GM23338 (cell line): Measurements from ENCODE around the gene SRD5A3. TPM values are rescaled to one million over a fixed set of nuclear protein-coding genes. Genes with fewer than 3 reads are reported as not detected.

Experiments used
- ATAC-seq: fragments of 200-7000 bp; cut with Tn5 transposase; 3 replicates; pipeline ENCODE4 v1.9.1; 2020
- DNase-seq: peaks from one replicate; pipeline ENCODE4 v3.0.0-alpha.2; 2015; ENCODE audit warnings: low spot score
- H2AFZ ChIP-seq: fragments of 200-600 bp; sonication (generic); 2 replicates; pipeline ENCODE4 v1.8.0; 2016; ENCODE audit warnings: antibody characterized with exemption, mild to moderate bottlenecking, moderate library complexity
- H3F3A ChIP-seq: fragments of 200-600 bp; sonication (generic); replicated peaks from 2 replicates; pipeline ENCODE4 v1.8.0; 2017; ENCODE audit warnings: antibody characterized with exemption, mixed run types, low read depth
- H3K27ac ChIP-seq: fragments of 200-600 bp; sonication (generic); 2 replicates; pipeline ENCODE4 v1.6.1; 2016; ENCODE audit warnings: low read depth
- H3K27me3 ChIP-seq: fragments of 200-600 bp; sonication (generic); 2 replicates; pipeline ENCODE4 v1.8.0; 2016; ENCODE audit warnings: mild to moderate bottlenecking, mixed run types, moderate library complexity; ENCODE audit not compliant: insufficient read depth
- H3K36me3 ChIP-seq: fragments of 200-600 bp; sonication (generic); 2 replicates; pipeline ENCODE4 v1.8.0; 2016; ENCODE audit warnings: mild to moderate bottlenecking; ENCODE audit not compliant: insufficient read depth
- H3K4me1 ChIP-seq: fragments of 200-600 bp; sonication (generic); 2 replicates; pipeline ENCODE4 v1.8.0; 2016; ENCODE audit warnings: mild to moderate bottlenecking, moderate library complexity; ENCODE audit not compliant: insufficient read depth
- H3K4me2 ChIP-seq: fragments of 200-600 bp; sonication (generic); 2 replicates; pipeline ENCODE4 v1.7.1; 2017; ENCODE audit warnings: mixed run types
- H3K4me3 ChIP-seq: fragments of 200-600 bp; sonication (generic); 2 replicates; pipeline ENCODE4 v1.6.1; 2016; ENCODE audit warnings: mixed run types
- H3K79me2 ChIP-seq: fragments of 200-600 bp; sonication (generic); replicated peaks from 2 replicates; pipeline ENCODE4 v1.8.0; 2017; ENCODE audit warnings: mild to moderate bottlenecking; ENCODE audit not compliant: insufficient read depth
- H3K9me2 ChIP-seq: fragments of 200-600 bp; sonication (generic); 2 replicates; pipeline ENCODE4 v1.8.0; 2017; ENCODE audit not compliant: insufficient read depth
- H4K20me1 ChIP-seq: fragments of 200-600 bp; sonication (generic); replicated peaks from 2 replicates; pipeline ENCODE4 v1.8.0; 2017; ENCODE audit warnings: mild to moderate bottlenecking; ENCODE audit not compliant: insufficient read depth
- H3K27ac Mint-ChIP-seq: 2 replicates; pipeline ENCODE4 v1.8.0; 2020; ENCODE audit warnings: inconsistent platforms, mild to moderate bottlenecking, moderate library complexity, mixed read lengths
- H3K27me3 Mint-ChIP-seq: 3 replicates; pipeline ENCODE4 v1.8.0; 2022; ENCODE audit warnings: low read depth, mild to moderate bottlenecking, moderate library complexity, mixed read lengths, inconsistent platforms; ENCODE audit not compliant: insufficient read depth, poor library complexity
- H3K36me3 Mint-ChIP-seq: 3 replicates; pipeline ENCODE4 v1.8.0; 2021; ENCODE audit warnings: low read depth, mild to moderate bottlenecking, inconsistent platforms, moderate library complexity, mixed read lengths
- H3K4me1 Mint-ChIP-seq: 3 replicates; pipeline ENCODE4 v1.8.0; 2020; ENCODE audit warnings: mild to moderate bottlenecking, inconsistent platforms, mixed read lengths
- H3K4me3 Mint-ChIP-seq: 3 replicates; pipeline ENCODE4 v1.8.0; 2021; ENCODE audit warnings: moderate library complexity, mild to moderate bottlenecking, inconsistent platforms, mixed read lengths
- H3K9me3 Mint-ChIP-seq: 3 replicates; pipeline ENCODE4 v1.8.0; 2020; ENCODE audit warnings: moderate library complexity, mild to moderate bottlenecking, inconsistent platforms, mixed read lengths
- CREB1 ChIP-seq: fragments of 250-450 bp; sonication (Bioruptor Pico); IDR thresholded peaks from 2 replicates; pipeline ENCODE4 v1.5.0; 2020; ENCODE audit warnings: low read depth, mild to moderate bottlenecking, moderate library complexity
- EZH2 ChIP-seq: fragments of 200-600 bp; sonication (generic); IDR thresholded peaks from one replicate; pipeline ENCODE4 v1.8.0; 2017; ENCODE audit warnings: antibody characterized with exemption, mild to moderate bottlenecking, low read depth; ENCODE audit not compliant: unreplicated experiment
- EZH2phosphoT487 ChIP-seq: fragments of 200-600 bp; sonication (generic); IDR thresholded peaks from one replicate; pipeline ENCODE4 v1.8.1; 2018; ENCODE audit warnings: antibody characterized with exemption; ENCODE audit not compliant: unreplicated experiment
- JUNB ChIP-seq: IDR thresholded peaks from one replicate; pipeline ENCODE4 v1.6.1; 2016; ENCODE audit warnings: antibody characterized with exemption; ENCODE audit not compliant: unreplicated experiment
- NANOG ChIP-seq: IDR thresholded peaks from 2 replicates; pipeline ENCODE4 v1.6.1; 2016; ENCODE audit warnings: antibody characterized with exemption, borderline replicate concordance
- POLR2AphosphoS5 ChIP-seq: IDR thresholded peaks from 2 replicates; pipeline ENCODE4 v1.6.1; 2016; ENCODE audit warnings: antibody characterized with exemption, low read depth
- REST ChIP-seq: IDR thresholded peaks from one replicate; pipeline ENCODE4 v1.6.1; 2018; ENCODE audit warnings: antibody characterized with exemption; ENCODE audit not compliant: unreplicated experiment
- STAT1 ChIP-seq: IDR thresholded peaks from one replicate; pipeline ENCODE4 v1.6.1; 2016; ENCODE audit warnings: antibody characterized with exemption; ENCODE audit not compliant: unreplicated experiment
- ZNF114 ChIP-seq: fragments of 250-450 bp; sonication (Bioruptor Pico); IDR thresholded peaks from 2 replicates; pipeline ENCODE4 v1.5.0; 2020; ENCODE audit warnings: mild to moderate bottlenecking, moderate library complexity
- ZNF331 ChIP-seq: fragments of 250-450 bp; sonication (Bioruptor Pico); IDR thresholded peaks from 2 replicates; pipeline ENCODE4 v1.5.0; 2020; ENCODE audit warnings: low read depth, mild to moderate bottlenecking, moderate library complexity
- polyA plus RNA-seq: library from polyadenylated mRNA; unstranded; fragments of >200 nt; fragmentation: Nextera tagmentation; extraction: Ambion mirVana; gene quantifications from 2 replicates; pipeline ENCODE4 v1.2.1, GENCODE V29; 2016
- total RNA-seq: library from RNA; depleted of rRNA; stranded (reverse); fragments of >200 nt; shearing (Covaris generic); gene quantifications from 2 replicates; pipeline ENCODE4 v1.2.3, GENCODE V29; 2014
- TF ChIP-seq, protein P1 (sequence below), 2 experiments: fragments of 200-600 bp in 1 of 2; sonication (generic) in 1 of 2; conservative IDR thresholded peaks; 2 replicates each; pipeline versions ENCODE4 v1.5.1 to v1.6.1; 2016 to 2017; ENCODE audit warnings: antibody characterized with exemption in 2 of 2, low read depth in 2 of 2, mild to moderate bottlenecking in 2 of 2, moderate library complexity in 1 of 2
- TF ChIP-seq, protein P2 (sequence below): fragments of 250-450 bp; sonication (Bioruptor Pico); IDR thresholded peaks from 2 replicates; pipeline ENCODE4 v1.5.0; 2020; ENCODE audit warnings: mild to moderate bottlenecking, moderate library complexity
- TF ChIP-seq, protein P3 (sequence below): IDR thresholded peaks from 2 replicates; pipeline ENCODE4 v1.6.1; 2016; ENCODE audit warnings: antibody characterized with exemption

SRD5A3 gene
- total and polyA plus RNA-seq, 2 experiments from 2014 or later = 23.0 to 49.9 TPM

DNA sequence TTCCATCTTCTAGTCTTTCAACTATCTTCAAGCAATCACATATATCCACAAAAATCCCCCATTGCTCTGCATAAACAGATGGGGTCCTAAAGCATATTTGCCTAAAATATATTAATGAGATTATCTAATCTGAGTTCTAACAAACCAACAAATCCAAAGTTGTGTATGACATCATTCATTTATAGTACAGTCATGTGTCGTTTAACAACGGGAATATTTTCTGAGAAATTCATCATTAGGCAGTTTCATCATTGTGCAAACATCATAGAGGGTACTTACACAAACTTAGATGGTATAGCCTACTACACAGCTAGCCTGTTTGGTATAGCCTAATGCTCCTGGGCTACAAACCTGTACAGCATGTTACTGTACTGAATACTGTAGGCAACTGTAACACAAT lies 38.0 kb upstream of the SRD5A3 start:
- Mint-ChIP-seq H3K27me3 (peaks cover 6% of the 10 kb centered on the region), H3K27ac (no peak overlapping the region), H3K4me1 (no peaks in the 10 kb centered on the region), H3K36me3 (peaks cover 2% of the 10 kb centered on the region; the same call in 1 of the 3 replicates), H3K9me3 (peaks cover 2% of the 10 kb centered on the region; the same call in 1 of the 3 replicates), H3K4me3 (no peak overlapping the region)
- H3K9me2 ChIP-seq = peaks cover 14% of the 10 kb centered on the region; the same call in 1 of the 2 replicates
- H3K27me3 ChIP-seq = no peaks in the 10 kb centered on the region
- no peak overlapping the region for H3K4me3 ChIP-seq
- TF ChIP-seq, protein P1, sequence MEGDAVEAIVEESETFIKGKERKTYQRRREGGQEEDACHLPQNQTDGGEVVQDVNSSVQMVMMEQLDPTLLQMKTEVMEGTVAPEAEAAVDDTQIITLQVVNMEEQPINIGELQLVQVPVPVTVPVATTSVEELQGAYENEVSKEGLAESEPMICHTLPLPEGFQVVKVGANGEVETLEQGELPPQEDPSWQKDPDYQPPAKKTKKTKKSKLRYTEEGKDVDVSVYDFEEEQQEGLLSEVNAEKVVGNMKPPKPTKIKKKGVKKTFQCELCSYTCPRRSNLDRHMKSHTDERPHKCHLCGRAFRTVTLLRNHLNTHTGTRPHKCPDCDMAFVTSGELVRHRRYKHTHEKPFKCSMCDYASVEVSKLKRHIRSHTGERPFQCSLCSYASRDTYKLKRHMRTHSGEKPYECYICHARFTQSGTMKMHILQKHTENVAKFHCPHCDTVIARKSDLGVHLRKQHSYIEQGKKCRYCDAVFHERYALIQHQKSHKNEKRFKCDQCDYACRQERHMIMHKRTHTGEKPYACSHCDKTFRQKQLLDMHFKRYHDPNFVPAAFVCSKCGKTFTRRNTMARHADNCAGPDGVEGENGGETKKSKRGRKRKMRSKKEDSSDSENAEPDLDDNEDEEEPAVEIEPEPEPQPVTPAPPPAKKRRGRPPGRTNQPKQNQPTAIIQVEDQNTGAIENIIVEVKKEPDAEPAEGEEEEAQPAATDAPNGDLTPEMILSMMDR (conservative IDR thresholded peaks at IDR 0.05; ENCODE audit: low read depth in 2 of 2) = no peak
- TF ChIP-seq, protein P2, sequence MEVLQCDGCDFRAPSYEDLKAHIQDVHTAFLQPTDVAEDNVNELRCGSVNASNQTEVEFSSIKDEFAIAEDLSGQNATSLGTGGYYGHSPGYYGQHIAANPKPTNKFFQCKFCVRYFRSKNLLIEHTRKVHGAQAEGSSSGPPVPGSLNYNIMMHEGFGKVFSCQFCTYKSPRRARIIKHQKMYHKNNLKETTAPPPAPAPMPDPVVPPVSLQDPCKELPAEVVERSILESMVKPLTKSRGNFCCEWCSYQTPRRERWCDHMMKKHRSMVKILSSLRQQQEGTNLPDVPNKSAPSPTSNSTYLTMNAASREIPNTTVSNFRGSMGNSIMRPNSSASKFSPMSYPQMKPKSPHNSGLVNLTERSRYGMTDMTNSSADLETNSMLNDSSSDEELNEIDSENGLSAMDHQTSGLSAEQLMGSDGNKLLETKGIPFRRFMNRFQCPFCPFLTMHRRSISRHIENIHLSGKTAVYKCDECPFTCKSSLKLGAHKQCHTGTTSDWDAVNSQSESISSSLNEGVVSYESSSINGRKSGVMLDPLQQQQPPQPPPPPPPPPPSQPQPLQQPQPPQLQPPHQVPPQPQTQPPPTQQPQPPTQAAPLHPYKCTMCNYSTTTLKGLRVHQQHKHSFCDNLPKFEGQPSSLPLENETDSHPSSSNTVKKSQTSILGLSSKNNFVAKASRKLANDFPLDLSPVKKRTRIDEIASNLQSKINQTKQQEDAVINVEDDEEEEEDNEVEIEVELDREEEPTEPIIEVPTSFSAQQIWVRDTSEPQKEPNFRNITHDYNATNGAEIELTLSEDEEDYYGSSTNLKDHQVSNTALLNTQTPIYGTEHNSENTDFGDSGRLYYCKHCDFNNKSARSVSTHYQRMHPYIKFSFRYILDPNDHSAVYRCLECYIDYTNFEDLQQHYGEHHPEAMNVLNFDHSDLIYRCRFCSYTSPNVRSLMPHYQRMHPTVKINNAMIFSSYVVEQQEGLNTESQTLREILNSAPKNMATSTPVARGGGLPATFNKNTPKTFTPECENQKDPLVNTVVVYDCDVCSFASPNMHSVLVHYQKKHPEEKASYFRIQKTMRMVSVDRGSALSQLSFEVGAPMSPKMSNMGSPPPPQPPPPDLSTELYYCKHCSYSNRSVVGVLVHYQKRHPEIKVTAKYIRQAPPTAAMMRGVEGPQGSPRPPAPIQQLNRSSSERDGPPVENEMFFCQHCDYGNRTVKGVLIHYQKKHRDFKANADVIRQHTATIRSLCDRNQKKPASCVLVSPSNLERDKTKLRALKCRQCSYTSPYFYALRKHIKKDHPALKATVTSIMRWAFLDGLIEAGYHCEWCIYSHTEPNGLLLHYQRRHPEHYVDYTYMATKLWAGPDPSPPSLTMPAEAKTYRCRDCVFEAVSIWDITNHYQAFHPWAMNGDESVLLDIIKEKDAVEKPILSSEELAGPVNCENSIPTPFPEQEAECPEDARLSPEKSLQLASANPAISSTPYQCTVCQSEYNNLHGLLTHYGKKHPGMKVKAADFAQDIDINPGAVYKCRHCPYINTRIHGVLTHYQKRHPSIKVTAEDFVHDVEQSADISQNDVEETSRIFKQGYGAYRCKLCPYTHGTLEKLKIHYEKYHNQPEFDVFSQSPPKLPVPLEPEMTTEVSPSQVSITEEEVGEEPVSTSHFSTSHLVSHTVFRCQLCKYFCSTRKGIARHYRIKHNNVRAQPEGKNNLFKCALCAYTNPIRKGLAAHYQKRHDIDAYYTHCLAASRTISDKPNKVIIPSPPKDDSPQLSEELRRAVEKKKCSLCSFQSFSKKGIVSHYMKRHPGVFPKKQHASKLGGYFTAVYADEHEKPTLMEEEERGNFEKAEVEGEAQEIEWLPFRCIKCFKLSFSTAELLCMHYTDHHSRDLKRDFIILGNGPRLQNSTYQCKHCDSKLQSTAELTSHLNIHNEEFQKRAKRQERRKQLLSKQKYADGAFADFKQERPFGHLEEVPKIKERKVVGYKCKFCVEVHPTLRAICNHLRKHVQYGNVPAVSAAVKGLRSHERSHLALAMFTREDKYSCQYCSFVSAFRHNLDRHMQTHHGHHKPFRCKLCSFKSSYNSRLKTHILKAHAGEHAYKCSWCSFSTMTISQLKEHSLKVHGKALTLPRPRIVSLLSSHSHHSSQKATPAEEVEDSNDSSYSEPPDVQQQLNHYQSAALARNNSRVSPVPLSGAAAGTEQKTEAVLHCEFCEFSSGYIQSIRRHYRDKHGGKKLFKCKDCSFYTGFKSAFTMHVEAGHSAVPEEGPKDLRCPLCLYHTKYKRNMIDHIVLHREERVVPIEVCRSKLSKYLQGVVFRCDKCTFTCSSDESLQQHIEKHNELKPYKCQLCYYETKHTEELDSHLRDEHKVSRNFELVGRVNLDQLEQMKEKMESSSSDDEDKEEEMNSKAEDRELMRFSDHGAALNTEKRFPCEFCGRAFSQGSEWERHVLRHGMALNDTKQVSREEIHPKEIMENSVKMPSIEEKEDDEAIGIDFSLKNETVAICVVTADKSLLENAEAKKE (CRISPR knock-in tag) = no peak
- TF ChIP-seq NANOG (no peak), STAT1 (no peak), CREB1 (CRISPR knock-in tag) (no peak), EZH2phosphoT487 (no peak), JUNB (no peak), ZNF331 (CRISPR knock-in tag) (no peak), POLR2AphosphoS5 (no peak), REST (no peak), EZH2 (no peak), ZNF114 (CRISPR knock-in tag) (no peak)
- TF ChIP-seq, protein P3, sequence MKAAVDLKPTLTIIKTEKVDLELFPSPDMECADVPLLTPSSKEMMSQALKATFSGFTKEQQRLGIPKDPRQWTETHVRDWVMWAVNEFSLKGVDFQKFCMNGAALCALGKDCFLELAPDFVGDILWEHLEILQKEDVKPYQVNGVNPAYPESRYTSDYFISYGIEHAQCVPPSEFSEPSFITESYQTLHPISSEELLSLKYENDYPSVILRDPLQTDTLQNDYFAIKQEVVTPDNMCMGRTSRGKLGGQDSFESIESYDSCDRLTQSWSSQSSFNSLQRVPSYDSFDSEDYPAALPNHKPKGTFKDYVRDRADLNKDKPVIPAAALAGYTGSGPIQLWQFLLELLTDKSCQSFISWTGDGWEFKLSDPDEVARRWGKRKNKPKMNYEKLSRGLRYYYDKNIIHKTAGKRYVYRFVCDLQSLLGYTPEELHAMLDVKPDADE = no peak
- ATAC-seq (no peak), DNase-seq (no peak)
- H3K27ac ChIP-seq = no peak overlapping the region
- no peaks in the 10 kb centered on the region for H4K20me1 ChIP-seq
- no peaks in the 10 kb centered on the region for H3K79me2 ChIP-seq
- H3K36me3 ChIP-seq = no peaks in the 10 kb centered on the region
- no peak overlapping the region for H2AFZ ChIP-seq
- no peak overlapping the region for H3K4me2 ChIP-seq
- H3F3A ChIP-seq = no peaks in the 10 kb centered on the region
- no peaks in the 10 kb centered on the region for H3K4me1 ChIP-seq
